ENCODE data around the gene IRF1.

The IRF1 gene

GRCh38 chr5:132500244-132500930, 9.8 kb upstream of the IRF1 start:
- no peak for DNase-seq

GRCh38 chr5:132499440-132500243, 9.1 kb upstream of the IRF1 start:
- no peak for DNase-seq

- DNase-seq: peak; percentile 18
Measured at GRCh38 chr5:132498686-132499271, 8.2 kb upstream of the IRF1 start.

GRCh38 chr5:132498152-132498551, 7.6 kb upstream of the IRF1 start:
- DNase-seq: peak; percentile 29

- DNase-seq: peak; percentile 83
Measured at GRCh38 chr5:132497488-132497997, 7.0 kb upstream of the IRF1 start.

- DNase-seq: peak; percentile 64
Measured at GRCh38 chr5:132496631-132497487, 6.3 kb upstream of the IRF1 start.

- peak; percentile 72 for DNase-seq
Measured at GRCh38 chr5:132496191-132496630, 5.6 kb upstream of the IRF1 start.

- peak; percentile 84 for DNase-seq
Measured at GRCh38 chr5:132495667-132496190, 5.2 kb upstream of the IRF1 start.

- no peak for DNase-seq
Measured at GRCh38 chr5:132493821-132494220, 3.2 kb upstream of the IRF1 start.

- no peak for DNase-seq
Measured at GRCh38 chr5:132493241-132493640, 2.7 kb upstream of the IRF1 start.

- no peak for DNase-seq
Measured at GRCh38 chr5:132492386-132493125, 2.0 kb upstream of the IRF1 start.

- no peak for DNase-seq
Measured at GRCh38 chr5:132491368-132492364, 1.1 kb upstream of the IRF1 start.

- peak; percentile 32 for DNase-seq
Measured at GRCh38 chr5:132489871-132490483, 596 bp downstream of the IRF1 start.

- DNase-seq: no peak
Measured at GRCh38 chr5:132489051-132489770, 1.4 kb downstream of the IRF1 start.

- DNase-seq: no peak
Measured at GRCh38 chr5:132488590-132488989, 2.0 kb downstream of the IRF1 start.

- DNase-seq: no peak
Measured at GRCh38 chr5:132487841-132488555, 2.6 kb downstream of the IRF1 start.

GRCh38 chr5:132487095-132487428, 3.5 kb downstream of the IRF1 start:
- DNase-seq: no peak

GRCh38 chr5:132486318-132487094, 4.1 kb downstream of the IRF1 start:
- no peak for DNase-seq

All from fibroblast of skin of right quadriceps (primary cell).